CD4-positive, alpha-beta T cell treated with Interleukin-10 for 1 hour (primary cell): ENCODE results near the gene HYAL2.

Experiments used
- DNase-seq: peaks from one replicate; pipeline ENCODE4 v3.0.0-alpha.2; 2020

HYAL2 gene

GRCh38 chr3:50350527-50351322 lies 28.2 kb upstream of the HYAL2 start, which contains the start of the genes CYB561D2 and NPRL2:
CYB561D2 (plus strand) TSS chr3:50350862; CDS start chr3:50351434, 572 bp downstream.
NPRL2 (minus strand) TSS chr3:50350775; CDS start chr3:50350652, 123 bp downstream.
- DNase-seq, result peak; percentile 99

- no peak for DNase-seq
Measured at GRCh38 chr3:50350213-50350526, 27.6 kb upstream of the HYAL2 start.

DNA sequence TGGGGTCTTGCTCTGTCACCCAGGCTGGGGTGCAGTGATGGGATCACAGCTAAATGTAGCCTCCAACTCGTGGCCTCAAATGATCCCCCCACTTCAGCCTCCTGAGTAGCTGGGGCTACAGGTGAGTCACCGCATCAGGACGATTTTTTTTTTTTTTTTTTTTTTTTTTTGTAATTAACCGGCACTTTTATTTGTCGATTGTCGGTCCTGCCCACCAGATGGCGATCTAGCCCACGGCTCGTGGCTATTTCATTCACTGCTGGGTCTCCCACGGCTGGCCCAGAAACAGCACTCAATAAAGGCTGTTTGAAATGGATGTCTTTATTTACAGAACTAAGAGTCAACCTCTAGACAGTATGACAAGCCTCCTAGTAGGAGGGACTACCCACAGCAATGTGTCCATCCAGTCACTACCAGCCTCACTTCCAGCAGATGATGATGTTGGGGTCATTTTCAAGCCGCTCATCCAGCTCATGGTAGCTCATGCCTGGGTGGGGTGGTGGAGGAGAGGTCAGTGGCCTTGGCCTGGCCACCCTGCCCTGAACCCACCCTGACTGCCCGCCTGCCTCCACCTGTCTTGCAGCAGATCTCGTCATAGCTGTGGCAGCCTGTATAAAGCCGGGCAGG lies 24.8 kb upstream of the HYAL2 start:
- peak; percentile 88 for DNase-seq

DNA sequence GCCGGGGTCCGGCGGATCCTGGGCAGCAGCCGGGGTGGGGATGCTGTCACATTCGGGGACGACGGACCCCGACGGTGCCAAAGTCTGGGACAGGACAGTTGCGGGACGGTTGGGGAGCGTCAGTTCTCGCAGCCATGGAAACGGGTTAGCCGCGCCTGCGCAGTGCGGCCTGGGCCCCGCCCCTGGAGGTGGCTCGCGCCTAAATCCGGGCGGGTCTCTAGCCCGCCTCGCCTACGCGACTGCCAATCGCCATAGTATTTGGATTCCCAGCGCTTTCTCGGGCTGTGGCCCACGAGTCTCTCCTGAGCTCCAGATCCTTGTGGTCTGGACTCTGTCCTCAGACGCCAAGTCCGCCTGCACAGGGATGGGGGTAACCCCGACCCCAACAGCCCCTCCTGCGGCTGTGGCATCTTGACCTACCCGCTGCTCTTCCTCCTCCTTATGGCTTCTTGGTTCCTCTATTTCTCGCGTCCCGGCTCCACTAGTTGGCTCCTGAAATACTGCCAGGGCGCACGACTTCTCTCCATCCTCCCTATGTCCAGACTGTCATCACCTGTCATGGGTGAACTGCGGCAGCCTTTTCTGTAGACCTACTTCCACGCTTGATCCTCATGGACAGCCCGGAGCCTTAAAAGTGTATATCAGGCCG lies 23.2 kb upstream of the HYAL2 start, which contains the start of gene ZMYND10:
Gene ZMYND10, minus strand, starts transcription at position 147 of the 649 bp plus-strand sequence. CDS start 153 bp downstream, outside the sequence.
- DNase-seq, result peak; percentile 80

DNA sequence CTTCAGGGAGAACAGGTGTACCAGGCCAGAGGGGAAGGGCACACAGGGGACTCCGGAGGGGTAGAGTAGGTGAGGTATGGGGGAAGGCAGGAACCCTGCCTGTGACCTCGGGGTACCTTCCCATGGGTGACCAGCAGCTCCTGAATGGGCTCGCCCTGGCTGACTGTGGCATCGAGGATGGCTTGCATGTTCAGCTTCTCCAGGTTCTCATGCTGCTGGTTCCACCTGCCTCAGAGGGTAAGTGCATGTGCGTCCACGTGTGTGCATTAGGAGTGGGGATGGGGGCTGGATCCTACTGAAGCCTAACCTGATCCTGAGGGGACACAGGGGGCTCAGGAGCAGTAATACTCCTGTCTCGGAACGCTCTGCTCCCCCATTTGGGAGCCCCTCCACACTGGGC lies 22.5 kb upstream of the HYAL2 start:
- no peak for DNase-seq

DNA sequence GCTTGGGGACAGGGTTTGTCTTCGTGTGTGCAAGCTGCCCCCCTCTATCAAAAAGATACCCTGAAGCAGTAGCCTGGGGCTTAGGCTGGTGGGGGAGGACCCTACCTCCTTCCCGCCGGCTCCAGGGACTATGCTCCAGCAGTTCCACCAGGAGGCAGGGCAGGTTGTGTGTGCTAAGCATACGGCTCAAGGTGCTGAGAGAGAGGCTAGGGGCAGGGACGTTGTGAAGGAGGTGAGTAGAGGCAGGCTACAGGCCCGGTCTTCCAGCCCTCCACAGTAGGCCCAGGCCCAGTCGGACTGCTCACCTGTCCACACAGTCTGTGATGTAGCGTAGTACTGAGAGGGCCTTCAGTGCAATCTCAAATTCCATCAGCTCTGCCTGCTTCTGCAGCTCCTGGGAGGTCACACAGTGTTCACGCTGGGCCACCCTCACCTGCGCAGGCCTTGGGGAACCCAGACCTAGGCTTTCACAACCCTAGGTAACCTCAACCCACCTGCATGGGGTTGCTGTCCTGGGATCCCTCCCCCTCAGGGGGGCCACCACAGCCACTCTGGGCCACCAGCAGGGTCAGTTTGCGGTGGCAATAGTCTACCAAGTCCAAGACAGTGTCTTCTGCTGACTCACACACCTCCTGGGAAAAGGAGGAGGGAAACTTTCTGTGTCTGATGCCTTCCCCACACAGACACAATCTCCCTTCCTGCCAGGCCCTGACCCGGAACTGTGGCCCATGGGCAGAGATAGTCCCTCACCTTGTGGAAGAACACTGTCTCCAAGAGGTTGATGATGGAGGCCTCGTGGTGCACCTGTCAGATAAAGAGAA lies 20.5 kb upstream of the HYAL2 start:
- no peak for DNase-seq

GRCh38 chr3:50341996-50342650 lies 19.6 kb upstream of the HYAL2 start:
- no peak for DNase-seq

DNA sequence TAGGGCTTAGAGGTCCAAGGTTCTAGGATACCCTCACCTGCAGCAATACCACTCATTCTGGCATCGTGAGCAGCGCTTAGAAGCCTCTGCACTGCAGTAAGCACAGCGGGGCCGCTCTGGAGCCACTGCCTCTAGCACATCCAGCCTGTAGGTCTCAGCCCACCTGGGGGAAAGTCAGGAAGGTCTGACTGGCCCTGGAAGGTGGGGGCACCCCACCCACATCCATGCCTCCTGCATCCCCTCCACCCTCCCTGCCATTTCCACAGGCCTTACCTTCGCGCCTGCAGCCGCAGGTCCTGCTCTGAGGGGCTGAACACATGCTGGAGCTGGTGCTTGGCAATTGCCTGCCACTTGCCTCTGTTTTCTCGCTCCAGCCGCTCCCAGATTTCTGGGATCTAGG lies 19.0 kb upstream of the HYAL2 start:
- no peak for DNase-seq

DNA sequence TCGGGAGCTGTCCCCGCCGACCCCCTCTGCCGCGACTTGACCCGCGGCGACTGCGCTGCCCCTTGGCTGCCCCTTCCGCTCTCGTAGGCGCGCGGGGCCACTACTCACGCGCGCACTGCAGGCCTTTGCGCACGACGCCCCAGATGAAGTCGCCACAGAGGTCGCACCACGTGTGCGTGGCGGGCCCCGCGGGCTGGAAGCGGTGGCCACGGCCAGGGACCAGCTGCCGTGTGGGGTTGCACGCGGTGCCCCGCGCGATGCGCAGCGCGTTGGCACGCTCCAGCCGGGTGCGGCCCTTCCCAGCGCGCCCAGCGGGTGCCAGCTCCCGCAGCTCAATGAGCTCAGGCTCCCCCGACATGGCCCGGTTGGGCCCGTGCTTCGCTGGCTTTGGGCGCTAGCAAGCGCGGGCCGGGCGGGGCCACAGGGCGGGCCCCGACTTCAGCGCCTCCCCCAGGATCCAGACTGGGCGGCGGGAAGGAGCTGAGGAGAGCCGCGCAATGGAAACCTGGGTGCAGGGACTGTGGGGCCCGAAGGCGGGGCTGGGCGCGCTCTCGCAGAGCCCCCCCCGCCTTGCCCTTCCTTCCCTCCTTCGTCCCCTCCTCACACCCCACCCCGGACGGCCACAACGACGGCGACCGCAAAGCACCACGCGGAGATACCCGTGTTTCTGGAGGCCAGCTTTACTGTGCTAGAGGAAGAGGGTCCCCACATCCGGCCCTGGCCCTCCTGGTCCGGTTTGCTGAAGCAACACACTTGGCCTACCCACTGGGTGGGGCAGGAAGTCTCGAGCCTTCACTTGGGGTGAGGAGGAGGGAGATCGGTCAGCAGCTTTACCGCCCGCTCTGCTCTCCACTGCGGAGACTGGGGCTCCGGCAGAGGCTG lies 18.1 kb upstream of the HYAL2 start, which contains the start of gene RASSF1:
Gene RASSF1, minus strand, starts transcription at position 389 of the 882 bp plus-strand sequence. Its CDS starts 31 bp downstream, at position 358.
- DNase-seq, result peak; percentile 78

DNA sequence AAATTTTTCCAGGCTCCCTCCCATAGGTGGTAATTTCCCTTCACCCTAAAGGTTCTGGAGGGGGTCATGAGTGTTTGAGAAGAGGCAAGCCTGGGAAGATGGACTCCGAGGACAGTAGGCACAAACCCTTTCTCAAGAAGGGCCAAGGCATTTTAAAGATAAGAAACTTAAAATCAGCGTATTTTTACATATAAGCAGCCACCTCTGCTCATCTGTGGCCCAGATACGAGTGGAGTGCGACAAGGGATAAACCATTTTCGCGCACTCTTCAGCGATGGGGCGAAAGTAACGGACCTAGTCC lies 17.6 kb upstream of the HYAL2 start:
- no peak for DNase-seq

DNA sequence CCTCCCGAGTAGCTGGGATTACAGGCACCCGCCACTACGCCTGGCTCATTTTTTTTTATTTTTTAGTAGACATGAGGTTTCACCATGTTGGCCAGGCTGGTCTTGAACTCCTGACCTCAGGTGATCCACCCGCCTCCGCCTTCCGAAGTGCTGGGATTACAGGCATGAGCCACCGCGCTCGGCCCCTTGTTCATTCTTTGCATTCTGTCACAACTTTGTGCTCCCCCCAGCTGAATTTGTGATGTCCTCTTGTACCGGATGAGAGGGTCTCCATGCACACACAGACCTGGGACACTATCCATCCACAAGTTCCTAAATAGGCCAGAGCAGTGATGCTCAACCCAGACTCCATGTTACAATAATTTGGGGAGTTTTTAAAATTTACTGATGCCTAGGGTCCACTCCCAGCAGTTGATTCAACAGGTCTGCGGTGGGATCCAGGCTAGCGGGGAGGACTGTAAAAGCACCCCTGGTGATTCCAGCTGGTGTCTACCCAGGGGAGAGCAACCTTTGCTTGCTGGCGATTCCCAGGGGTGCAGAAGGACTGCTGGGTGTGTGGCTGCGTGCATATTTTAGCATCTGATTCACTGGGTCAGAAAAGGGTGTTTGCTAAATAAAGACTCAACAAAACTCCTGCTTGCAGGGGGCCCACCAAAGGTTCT lies 17.1 kb upstream of the HYAL2 start:
- DNase-seq, result no peak

DNA sequence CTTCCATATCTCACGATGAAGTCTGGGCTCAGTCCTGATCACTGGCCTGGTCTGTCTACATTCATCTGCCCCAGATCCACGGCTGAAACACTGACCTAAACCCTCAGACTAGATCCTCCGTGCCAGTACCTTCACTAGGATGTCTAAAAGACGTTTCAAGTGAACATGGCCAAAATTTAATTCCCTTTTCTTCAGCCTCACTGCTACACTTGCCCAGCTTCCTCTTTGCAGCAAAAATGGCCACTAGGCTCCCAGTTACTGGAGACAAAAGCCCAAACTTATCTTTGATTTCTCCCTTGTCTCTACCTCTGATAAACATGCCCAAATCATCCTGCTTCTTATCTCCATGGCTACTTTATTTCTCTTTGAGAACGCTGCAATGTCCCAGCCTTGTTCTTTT lies 16.4 kb upstream of the HYAL2 start:
- no peak for DNase-seq

DNA sequence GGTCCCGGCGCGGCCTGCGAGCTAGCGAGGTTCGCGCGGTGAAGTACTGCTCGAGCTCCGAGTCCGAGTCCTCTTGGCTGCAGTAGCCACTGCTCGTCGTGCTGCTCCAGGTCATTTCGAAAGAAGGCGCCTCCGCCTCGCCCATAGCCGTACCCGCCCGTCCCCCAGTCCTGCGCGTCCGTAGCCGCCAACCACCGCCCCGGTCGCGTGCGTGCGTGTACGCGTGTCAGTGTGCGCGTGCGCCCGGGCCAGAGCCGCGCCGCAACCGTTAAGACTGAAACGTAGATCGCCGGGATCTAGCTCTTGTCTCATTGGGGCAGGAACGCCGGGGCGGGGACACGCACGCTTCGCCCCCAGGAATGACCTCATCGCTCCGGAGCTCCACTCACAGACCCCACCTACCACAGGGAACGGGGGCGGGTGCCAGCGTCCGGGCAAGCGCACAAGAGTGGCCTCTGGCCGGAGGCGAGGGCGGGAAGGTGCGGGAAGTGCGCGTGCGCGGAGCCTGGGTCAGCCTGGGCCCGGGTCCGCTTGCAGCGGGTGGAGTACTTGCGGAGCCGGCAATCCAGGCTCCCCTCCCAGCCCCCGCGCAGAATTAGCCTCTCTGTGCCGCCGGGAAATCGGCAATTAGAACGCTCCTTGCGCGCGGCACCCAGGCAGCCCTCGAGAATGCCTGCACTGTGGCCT lies 14.8 kb upstream of the HYAL2 start:
- DNase-seq, result peak; percentile 95

- no peak for DNase-seq
Measured at GRCh38 chr3:50336452-50337174, 14.1 kb upstream of the HYAL2 start.

- no peak for DNase-seq
Measured at GRCh38 chr3:50334339-50335075, 12.0 kb upstream of the HYAL2 start.

GRCh38 chr3:50333744-50334328 lies 11.3 kb upstream of the HYAL2 start:
- peak; percentile 35 for DNase-seq

DNA sequence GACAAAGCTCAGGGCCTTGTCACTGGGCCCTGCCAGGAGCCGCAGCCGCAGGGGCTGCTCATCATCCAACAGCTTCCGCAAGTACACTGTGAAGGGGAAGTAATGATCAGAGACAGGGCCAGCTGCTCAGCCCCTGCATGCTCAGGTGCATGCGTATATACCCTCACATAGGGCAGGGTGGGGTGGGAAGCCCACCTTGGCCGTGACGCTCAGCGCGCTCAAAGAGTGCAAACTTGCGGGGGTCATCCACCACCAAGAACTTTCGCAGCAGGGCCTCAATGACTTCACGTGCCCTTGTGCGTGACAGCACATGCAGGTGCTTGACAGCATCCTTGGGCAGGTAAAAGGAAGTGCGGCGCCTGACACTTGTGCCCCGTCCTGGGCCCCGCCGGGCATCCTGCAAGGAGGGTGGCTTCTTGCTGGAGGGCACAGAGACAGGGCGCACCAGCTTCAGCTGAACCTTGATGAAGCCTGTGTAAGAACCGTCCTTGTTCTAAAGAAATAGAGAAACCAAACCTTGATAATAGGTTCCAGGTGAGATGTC lies 8.9 kb upstream of the HYAL2 start:
- DNase-seq, result no peak

- DNase-seq, result no peak
Measured at GRCh38 chr3:50330330-50330729, 7.8 kb upstream of the HYAL2 start.
